ENCODE data around the gene DLGAP1. TPM values are rescaled to one million over a fixed set of nuclear protein-coding genes. Genes with fewer than 3 reads are reported as not detected.
"Not testable (repeated sequence)": the region's sequence is repeated elsewhere in the genome, so short reads cannot be mapped to it uniquely, and the experiment has no call there.

DLGAP1 gene
- total and polyA plus RNA-seq, 4 donors: 16.5 to 30.7 (median 29.7) TPM

DNA sequence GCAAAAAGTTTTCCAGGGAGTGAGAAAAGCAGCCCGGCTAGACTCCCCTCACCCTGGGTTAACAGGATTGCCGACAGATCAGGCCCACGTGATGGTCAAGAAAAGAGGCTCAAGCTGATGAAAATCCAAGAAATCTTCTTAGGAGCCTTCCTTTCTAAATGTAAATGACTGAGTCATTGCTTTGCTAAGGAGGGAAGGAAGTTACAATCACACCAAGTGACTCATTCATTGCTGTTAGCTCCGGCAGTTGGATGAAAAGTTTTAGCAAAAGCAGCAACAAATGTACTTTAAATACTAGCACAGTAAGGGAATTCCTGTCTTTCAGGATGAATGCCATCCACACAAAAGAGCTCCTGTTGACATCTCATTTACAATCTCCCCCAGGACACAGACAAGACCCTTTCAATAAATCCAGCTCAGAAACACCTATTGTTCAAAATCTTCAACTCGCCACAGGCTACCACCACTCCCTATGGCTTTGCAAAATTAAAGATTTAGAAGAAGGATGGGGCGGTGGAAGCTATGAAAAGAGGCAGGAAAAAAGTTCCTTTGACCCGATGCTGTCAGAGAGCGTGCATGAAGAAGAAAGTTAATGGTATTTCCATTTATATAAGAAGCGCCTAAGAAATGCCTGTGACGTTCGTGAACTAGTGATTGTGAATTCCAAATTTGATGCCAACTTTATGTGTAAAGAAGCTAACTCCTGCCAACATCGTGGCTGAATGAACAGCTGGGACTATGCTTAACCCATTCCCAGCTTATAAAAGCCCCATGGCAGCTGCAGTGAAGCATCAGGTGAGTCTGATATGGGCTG, 851.5 kb downstream of the DLGAP1 start:
- Histone ChIP-seq H3K27me3 (ENCODE audit: control insufficient read depth, insufficient read depth, low read length) (no peaks in the 10 kb centered on the region), H3K4me3 (ENCODE audit: low read depth, low read length) (peak overlapping the region; percentile 45), H3K36me3 (ENCODE audit: control insufficient read depth, insufficient read depth, low read length) (no peaks in the 10 kb centered on the region), H3K9me3 (ENCODE audit: control insufficient read depth, insufficient read depth, low read length) (no peaks in the 10 kb centered on the region), H3K4me1 (ENCODE audit: control insufficient read depth, insufficient read depth, low read length) (peaks cover 25% of the 10 kb centered on the region), H3K27ac (ENCODE audit: low read depth, low read length) (peak overlapping the region; percentile 95)
- WGBS (ENCODE audit: insufficient coverage): 15% methylated on average over 5 of the region's 12 CpGs
- peak in 3 of 6 donors; percentile 69 to 88 (median 86) for DNase-seq (ENCODE audit: low read depth in 4 of 6, low spot score in 6 of 6)

DNA sequence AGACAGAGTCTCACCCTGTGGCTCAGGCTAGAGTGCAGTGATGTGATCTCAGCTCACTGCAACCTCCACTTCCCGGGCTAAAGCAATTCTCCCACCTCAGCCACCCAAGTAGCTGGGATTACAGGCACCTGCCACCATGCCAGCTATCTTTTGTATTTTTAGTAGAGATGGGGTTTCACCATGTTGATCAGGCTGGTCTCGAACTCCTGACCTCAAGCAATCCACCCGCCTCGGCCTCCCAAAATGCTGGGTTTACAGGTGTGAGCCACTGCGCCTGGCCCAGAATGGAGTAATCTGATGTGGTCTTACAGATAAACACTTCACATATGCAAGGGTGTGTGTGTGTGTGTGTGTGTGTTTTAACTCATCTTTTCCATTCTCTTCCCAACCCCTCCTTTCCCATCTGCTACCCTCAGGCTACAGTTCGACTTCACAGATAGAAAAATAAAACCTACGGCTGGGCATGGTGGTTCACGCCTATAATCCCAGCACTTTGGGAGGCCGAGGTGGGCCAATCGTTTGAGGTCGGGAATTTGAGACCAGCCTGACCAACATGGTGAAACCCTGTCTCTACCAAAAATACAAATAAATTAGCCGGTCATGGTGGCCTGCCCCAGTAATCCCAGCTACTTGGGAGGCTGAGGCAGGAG, 853.9 kb downstream of the DLGAP1 start:
- H3K4me1 ChIP-seq (ENCODE audit: control insufficient read depth, insufficient read depth, low read length): peaks cover 36% of the 10 kb centered on the region
- not testable (repeated sequence) for H3K27ac ChIP-seq (ENCODE audit: low read depth, low read length); H3K9me3 ChIP-seq (ENCODE audit: control insufficient read depth, insufficient read depth, low read length)

DNA sequence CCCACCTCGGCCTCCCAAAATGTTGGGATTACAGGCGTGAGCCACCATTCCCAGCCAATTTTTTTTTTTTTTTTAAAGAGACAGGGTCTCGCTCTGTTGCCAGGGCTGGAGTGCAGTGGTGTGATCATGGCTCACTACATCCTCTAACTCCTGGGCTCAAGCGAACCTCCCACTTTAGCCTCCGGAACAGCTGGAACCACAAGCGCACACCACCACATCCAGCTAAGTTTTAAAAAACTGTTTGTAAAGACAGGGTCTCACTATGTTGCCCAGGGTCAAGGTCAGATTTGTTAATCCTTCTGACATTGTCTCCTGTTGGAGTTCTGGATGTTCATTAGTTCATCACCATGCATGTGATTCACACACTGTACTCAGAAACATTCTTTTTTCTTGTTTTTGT, 855.2 kb downstream of the DLGAP1 start:
- H3K4me1 ChIP-seq (ENCODE audit: control insufficient read depth, insufficient read depth, low read length): peaks cover 42% of the 10 kb centered on the region

More for the DNA sequence above, 853.9 kb downstream of the DLGAP1 start:
- not testable (repeated sequence) for DNase-seq (ENCODE audit: low read depth in 4 of 6, low spot score in 6 of 6); H3K27me3 ChIP-seq (ENCODE audit: control insufficient read depth, insufficient read depth, low read length); H3K36me3 ChIP-seq (ENCODE audit: control insufficient read depth, insufficient read depth, low read length); H3K4me3 ChIP-seq (ENCODE audit: low read depth, low read length)
- WGBS (ENCODE audit: insufficient coverage): 93% methylated on average over 6 of the region's 12 CpGs

DNA sequence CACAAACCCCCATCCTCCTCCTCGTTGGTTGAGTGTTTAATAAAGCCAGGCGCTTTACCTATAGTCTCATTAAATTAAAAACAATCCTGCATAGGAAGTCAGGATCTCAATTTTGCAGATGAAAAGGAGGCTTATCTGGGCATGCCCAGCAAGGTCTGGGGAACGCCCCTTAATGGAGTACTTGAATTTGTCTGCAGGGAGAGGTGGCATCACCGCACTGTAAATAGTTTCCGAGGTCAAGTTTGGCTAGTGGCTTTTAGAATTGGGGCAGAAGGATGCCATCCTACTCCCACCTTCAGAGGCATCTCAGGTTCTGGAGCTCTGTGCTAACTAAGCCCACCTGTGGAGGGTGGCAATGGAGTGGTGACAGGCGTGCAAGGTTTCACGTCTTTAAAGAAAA, 855.9 kb downstream of the DLGAP1 start:
- Histone ChIP-seq H3K4me1 (ENCODE audit: control insufficient read depth, insufficient read depth, low read length) (peaks cover 45% of the 10 kb centered on the region), H3K4me3 (ENCODE audit: low read depth, low read length) (no peak overlapping the region), H3K36me3 (ENCODE audit: control insufficient read depth, insufficient read depth, low read length) (peaks cover 2% of the 10 kb centered on the region), H3K9me3 (ENCODE audit: control insufficient read depth, insufficient read depth, low read length) (no peaks in the 10 kb centered on the region), H3K27ac (ENCODE audit: low read depth, low read length) (no peak overlapping the region), H3K27me3 (ENCODE audit: control insufficient read depth, insufficient read depth, low read length) (no peaks in the 10 kb centered on the region)
- WGBS (ENCODE audit: insufficient coverage): 80% methylated on average over 5 of the region's 7 CpGs
- DNase-seq (ENCODE audit: low read depth in 4 of 6, low spot score in 6 of 6): no peak

More for the DNA sequence above, 855.2 kb downstream of the DLGAP1 start:
- H3K9me3 ChIP-seq (ENCODE audit: control insufficient read depth, insufficient read depth, low read length): no peaks in the 10 kb centered on the region
- H3K4me3 ChIP-seq (ENCODE audit: low read depth, low read length): no peak overlapping the region
- H3K27ac ChIP-seq (ENCODE audit: low read depth, low read length): no peak overlapping the region
- 100% methylated on average over 2 of the region's 6 CpGs for WGBS (ENCODE audit: insufficient coverage)
- H3K27me3 ChIP-seq (ENCODE audit: control insufficient read depth, insufficient read depth, low read length): no peaks in the 10 kb centered on the region
- DNase-seq (ENCODE audit: low read depth in 4 of 6, low spot score in 6 of 6): no peak
- H3K36me3 ChIP-seq (ENCODE audit: control insufficient read depth, insufficient read depth, low read length): peaks cover 2% of the 10 kb centered on the region

DNA sequence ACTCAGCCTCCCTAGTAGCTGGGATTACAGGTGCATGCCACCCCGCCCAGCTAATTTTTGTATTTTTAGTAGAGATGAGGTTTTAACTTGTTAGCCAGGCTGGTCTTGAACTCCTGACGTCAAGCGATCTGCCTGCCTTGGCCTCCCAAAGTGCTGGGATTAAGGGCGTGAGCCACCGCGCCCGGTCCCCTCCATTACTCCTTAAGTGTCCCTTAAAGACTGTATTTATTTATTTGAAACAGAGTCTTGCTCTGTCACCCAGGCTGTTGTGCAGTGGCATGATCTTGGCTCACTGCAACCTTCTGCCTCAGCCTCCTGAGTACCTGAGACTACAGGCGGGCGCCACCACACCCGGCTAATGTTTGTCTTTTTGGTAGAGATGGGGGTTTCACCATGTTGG, 856.5 kb downstream of the DLGAP1 start:
- no peaks in the 10 kb centered on the region for H3K9me3 ChIP-seq (ENCODE audit: control insufficient read depth, insufficient read depth, low read length)
- H3K4me1 ChIP-seq (ENCODE audit: control insufficient read depth, insufficient read depth, low read length): peaks cover 48% of the 10 kb centered on the region
- H3K27me3 ChIP-seq (ENCODE audit: control insufficient read depth, insufficient read depth, low read length): no peaks in the 10 kb centered on the region
- no peak for DNase-seq (ENCODE audit: low read depth in 4 of 6, low spot score in 6 of 6)
- no peak overlapping the region for H3K27ac ChIP-seq (ENCODE audit: low read depth, low read length)
- 100% methylated on average over 4 of the region's 10 CpGs for WGBS (ENCODE audit: insufficient coverage)
- H3K4me3 ChIP-seq (ENCODE audit: low read depth, low read length): no peak overlapping the region
- peaks cover 2% of the 10 kb centered on the region for H3K36me3 ChIP-seq (ENCODE audit: control insufficient read depth, insufficient read depth, low read length)

DNA sequence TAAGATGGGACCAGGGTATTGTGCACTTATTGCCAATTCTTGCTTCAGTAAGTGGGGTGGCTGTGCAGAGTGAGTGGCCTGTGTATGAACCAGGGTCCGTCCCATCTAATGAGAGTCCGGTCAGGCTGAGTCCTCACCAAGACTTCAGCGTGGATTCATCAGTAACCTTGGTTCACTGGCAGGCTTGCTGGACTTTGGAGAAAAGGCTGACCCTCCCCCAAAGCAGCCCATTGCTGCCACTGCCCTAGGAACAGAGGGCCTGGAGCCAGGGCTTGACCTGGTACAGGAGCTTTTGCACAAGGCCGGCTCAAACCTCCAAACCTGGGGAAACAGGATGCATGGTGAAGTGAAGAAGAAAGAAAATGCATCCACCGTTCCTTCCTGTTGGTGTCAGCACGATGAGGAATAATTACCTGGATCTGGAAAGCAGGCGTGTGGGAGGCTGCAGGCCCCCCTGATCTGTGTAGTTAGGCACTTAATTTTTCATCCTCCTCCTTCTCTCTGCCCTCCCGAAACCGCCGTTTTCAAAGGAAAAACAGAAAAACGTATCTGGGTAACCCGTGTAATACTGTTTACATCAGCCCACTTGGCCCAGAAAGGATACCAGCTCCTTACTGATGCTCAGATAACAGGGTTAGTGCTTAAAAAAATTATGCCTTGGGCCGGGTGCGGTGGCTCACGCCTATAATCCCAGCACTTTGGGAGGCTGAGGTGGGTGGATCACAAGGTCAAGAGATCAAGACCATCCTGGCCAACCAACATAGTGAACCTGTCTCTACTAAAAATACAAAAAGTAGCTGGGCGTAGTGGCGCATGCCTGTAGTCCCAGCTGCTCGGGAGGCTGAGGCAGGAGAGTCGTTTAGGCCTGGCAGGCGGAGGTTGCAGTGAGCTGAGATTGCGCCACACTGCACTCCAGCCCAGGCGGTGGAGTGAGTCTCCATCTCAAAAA, 857.4 kb downstream of the DLGAP1 start:
- Histone ChIP-seq H3K4me3 (ENCODE audit: low read depth, low read length) (no peak overlapping the region), H3K27me3 (ENCODE audit: control insufficient read depth, insufficient read depth, low read length) (no peaks in the 10 kb centered on the region), H3K9me3 (ENCODE audit: control insufficient read depth, insufficient read depth, low read length) (no peaks in the 10 kb centered on the region), H3K36me3 (ENCODE audit: control insufficient read depth, insufficient read depth, low read length) (peaks cover 2% of the 10 kb centered on the region), H3K27ac (ENCODE audit: low read depth, low read length) (peak overlapping the region; percentile 100), H3K4me1 (ENCODE audit: control insufficient read depth, insufficient read depth, low read length) (peaks cover 49% of the 10 kb centered on the region)
- DNase-seq (ENCODE audit: low read depth in 4 of 6, low spot score in 6 of 6): no peak
- WGBS (ENCODE audit: insufficient coverage): 83% methylated on average over 10 of the region's 22 CpGs

DNA sequence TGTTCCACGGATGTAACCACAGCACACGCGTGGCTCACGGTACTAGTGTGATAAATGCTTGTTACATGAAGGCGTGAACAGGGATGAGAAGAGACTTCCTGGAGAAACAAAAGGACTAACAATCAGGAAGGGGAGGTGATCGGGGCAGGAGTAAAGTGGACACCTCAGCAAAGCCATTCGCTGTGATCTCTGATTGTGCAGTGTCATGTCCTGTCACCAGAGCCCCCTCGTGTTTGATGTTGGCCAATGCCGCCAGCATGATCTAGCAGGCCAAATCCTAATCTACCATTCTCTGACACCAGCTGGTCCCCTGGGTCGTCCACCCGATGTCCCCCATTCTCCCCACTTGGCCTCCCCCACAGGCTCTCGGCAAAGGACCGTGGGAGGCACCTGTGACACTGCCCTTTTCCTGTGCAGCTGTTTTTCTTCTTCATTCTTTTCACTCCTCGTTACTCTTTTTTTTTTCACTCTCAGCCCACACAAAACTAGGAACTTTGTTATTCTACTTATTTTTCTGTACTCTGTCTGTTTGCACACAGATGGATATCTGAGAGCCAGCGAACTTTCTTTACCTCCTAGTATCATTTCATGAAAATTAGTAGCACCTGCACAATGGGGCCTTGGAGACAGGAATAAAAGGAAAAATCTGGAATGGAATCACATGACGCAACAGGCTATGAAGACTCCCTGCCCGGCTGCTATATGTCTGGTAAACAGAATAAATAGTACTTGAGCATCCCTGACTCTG, 858.3 kb downstream of the DLGAP1 start:
- no peak overlapping the region for H3K4me3 ChIP-seq (ENCODE audit: low read depth, low read length)
- H3K27me3 ChIP-seq (ENCODE audit: control insufficient read depth, insufficient read depth, low read length): no peaks in the 10 kb centered on the region
- 44% methylated on average over 16 of the region's 17 CpGs for WGBS (ENCODE audit: insufficient coverage)
- no peaks in the 10 kb centered on the region for H3K9me3 ChIP-seq (ENCODE audit: control insufficient read depth, insufficient read depth, low read length)
- H3K27ac ChIP-seq (ENCODE audit: low read depth, low read length): peak overlapping the region; percentile 100
- DNase-seq (ENCODE audit: low read depth in 4 of 6, low spot score in 6 of 6): peak in 2 of 6 donors; percentile 36 to 45
- peaks cover 2% of the 10 kb centered on the region for H3K36me3 ChIP-seq (ENCODE audit: control insufficient read depth, insufficient read depth, low read length)
- peaks cover 41% of the 10 kb centered on the region for H3K4me1 ChIP-seq (ENCODE audit: control insufficient read depth, insufficient read depth, low read length)

DNA sequence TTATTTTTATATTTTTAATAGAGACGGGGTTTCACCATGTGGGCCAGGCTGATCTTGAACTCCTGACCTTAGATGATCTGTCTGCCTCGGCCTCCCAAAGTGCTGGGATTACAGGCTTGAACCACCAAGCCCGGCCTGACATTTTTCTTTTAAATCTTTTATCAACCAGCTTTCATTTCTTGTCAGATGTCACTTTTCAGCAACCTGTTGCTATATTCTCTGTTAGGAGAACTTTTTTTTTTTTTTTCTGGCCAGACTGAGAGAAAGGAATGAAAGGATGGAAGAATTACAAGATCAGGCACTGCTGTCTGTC, 858.8 kb downstream of the DLGAP1 start:
- H3K27ac ChIP-seq (ENCODE audit: low read depth, low read length): peak overlapping the region; percentile 100
- WGBS (ENCODE audit: insufficient coverage): no CpG with 5 or more reads among the region's 3 CpGs
- no peak for DNase-seq (ENCODE audit: low read depth in 4 of 6, low spot score in 6 of 6)
- H3K27me3 ChIP-seq (ENCODE audit: control insufficient read depth, insufficient read depth, low read length): no peaks in the 10 kb centered on the region
- H3K9me3 ChIP-seq (ENCODE audit: control insufficient read depth, insufficient read depth, low read length): no peaks in the 10 kb centered on the region
- H3K4me1 ChIP-seq (ENCODE audit: control insufficient read depth, insufficient read depth, low read length): peaks cover 40% of the 10 kb centered on the region
- peaks cover 2% of the 10 kb centered on the region for H3K36me3 ChIP-seq (ENCODE audit: control insufficient read depth, insufficient read depth, low read length)
- H3K4me3 ChIP-seq (ENCODE audit: low read depth, low read length): no peak overlapping the region

Measured in spinal cord (tissue), 10 donors.